HEK293 (cell line): ENCODE results near the gene DLX4.

Source experiments
- CTCF ChIP-seq: fragments of 450-650 bp; formaldehyde crosslinking; IDR thresholded peaks from 2 replicates; pipeline ENCODE4 v1.5.1; 2016; ENCODE audit warnings: missing biosample characterization, missing genetic modification characterization
- EGR2 ChIP-seq: fragments of 450-650 bp; formaldehyde crosslinking; IDR thresholded peaks from 2 replicates; pipeline ENCODE4 v1.5.1; 2016; ENCODE audit warnings: low read depth, missing biosample characterization, missing genetic modification characterization
- PRDM4 ChIP-seq: fragments of 450-650 bp; formaldehyde crosslinking; IDR thresholded peaks from 2 replicates; pipeline ENCODE4 v1.5.1; 2017; ENCODE audit warnings: missing biosample characterization, missing genetic modification characterization
- REST ChIP-seq: fragments of 450-650 bp; formaldehyde crosslinking; IDR thresholded peaks from 2 replicates; pipeline ENCODE4 v1.5.1; 2016; ENCODE audit warnings: missing biosample characterization, missing genetic modification characterization
- TRIM28 ChIP-seq: IDR thresholded peaks from 2 replicates; pipeline ENCODE4 v1.6.1; 2011; ENCODE audit warnings: low read length, control low read depth, borderline replicate concordance
- YY1 ChIP-seq: fragments of 450-650 bp; formaldehyde crosslinking; IDR thresholded peaks from 2 replicates; pipeline ENCODE4 v1.5.1; 2018; ENCODE audit warnings: missing biosample characterization, missing genetic modification characterization
- ZBTB48 ChIP-seq: fragments of 450-650 bp; formaldehyde crosslinking; IDR thresholded peaks from 2 replicates; pipeline ENCODE4 v1.5.1; 2016; ENCODE audit warnings: missing biosample characterization, missing genetic modification characterization
- ZBTB49 ChIP-seq: fragments of 450-650 bp; formaldehyde crosslinking; IDR thresholded peaks from 2 replicates; pipeline ENCODE4 v1.5.1; 2016; ENCODE audit warnings: missing biosample characterization, missing genetic modification characterization, low read depth
- ZBTB8A ChIP-seq: fragments of 450-650 bp; formaldehyde crosslinking; IDR thresholded peaks from 2 replicates; pipeline ENCODE4 v1.5.1; 2016; ENCODE audit warnings: missing biosample characterization, missing genetic modification characterization
- ZNF112 ChIP-seq: fragments of 450-650 bp; formaldehyde crosslinking; IDR thresholded peaks from 2 replicates; pipeline ENCODE4 v1.5.0; 2017; ENCODE audit warnings: missing biosample characterization, missing genetic modification characterization
- ZNF19 ChIP-seq: fragments of 450-650 bp; formaldehyde crosslinking; IDR thresholded peaks from 2 replicates; pipeline ENCODE4; 2016; ENCODE audit warnings: missing biosample characterization, missing genetic modification characterization, low read depth
- ZNF580 ChIP-seq: fragments of 450-650 bp; formaldehyde crosslinking; IDR thresholded peaks from 2 replicates; pipeline ENCODE4 v1.5.1; 2016; ENCODE audit warnings: missing biosample characterization, missing genetic modification characterization

GRCh38 chr17:49969134-49969759 is at the start of gene DLX4:
- no peak for TF ChIP-seq EGR2 (tag by site-specific recombination)
- TF ChIP-seq ZBTB8A (tag by site-specific recombination), result no peak
- no peak for TF ChIP-seq YY1 (tag by site-specific recombination)
- no peak for TF ChIP-seq TRIM28
- no peak for TF ChIP-seq ZNF580 (tag by site-specific recombination)
- TF ChIP-seq ZBTB49 (tag by site-specific recombination), result no peak
- TF ChIP-seq ZNF19 (tag by site-specific recombination), result no peak
- no peak for TF ChIP-seq ZNF112 (tag by site-specific recombination)
- no peak for TF ChIP-seq CTCF (tag by site-specific recombination)
- TF ChIP-seq ZBTB48, result 0 out of 2 replicates have a peak, but pooled peaks have one; percentile 19
- no peak for TF ChIP-seq PRDM4
- TF ChIP-seq REST (tag by site-specific recombination), result no peak
